Subcutaneous adipose tissue (tissue), 4 donors: ENCODE data around the gene CCDC88C. TPM values are rescaled to one million over a fixed set of nuclear protein-coding genes. Genes with fewer than 3 reads are reported as not detected.

Experiments
- total RNA-seq, 4 donors: library from RNA; depleted of rRNA; stranded (reverse); fragments of >200 nt; gene quantifications; one replicate each; pipeline ENCODE4 v1.1.0, GENCODE V29; 2016
- TF ChIP-seq, protein P1 (sequence below): fragments of 450-650 bp; IDR thresholded peaks from one replicate; pipeline ENCODE4 v1.5.1; 2016; ENCODE audit warnings: low read depth, mild to moderate bottlenecking, control low read depth, antibody characterized with exemption, moderate library complexity

Gene CCDC88C
- total RNA-seq, 4 donors from 2014 or later: 7.3 to 16.2 (median 8.8) TPM

DNA sequence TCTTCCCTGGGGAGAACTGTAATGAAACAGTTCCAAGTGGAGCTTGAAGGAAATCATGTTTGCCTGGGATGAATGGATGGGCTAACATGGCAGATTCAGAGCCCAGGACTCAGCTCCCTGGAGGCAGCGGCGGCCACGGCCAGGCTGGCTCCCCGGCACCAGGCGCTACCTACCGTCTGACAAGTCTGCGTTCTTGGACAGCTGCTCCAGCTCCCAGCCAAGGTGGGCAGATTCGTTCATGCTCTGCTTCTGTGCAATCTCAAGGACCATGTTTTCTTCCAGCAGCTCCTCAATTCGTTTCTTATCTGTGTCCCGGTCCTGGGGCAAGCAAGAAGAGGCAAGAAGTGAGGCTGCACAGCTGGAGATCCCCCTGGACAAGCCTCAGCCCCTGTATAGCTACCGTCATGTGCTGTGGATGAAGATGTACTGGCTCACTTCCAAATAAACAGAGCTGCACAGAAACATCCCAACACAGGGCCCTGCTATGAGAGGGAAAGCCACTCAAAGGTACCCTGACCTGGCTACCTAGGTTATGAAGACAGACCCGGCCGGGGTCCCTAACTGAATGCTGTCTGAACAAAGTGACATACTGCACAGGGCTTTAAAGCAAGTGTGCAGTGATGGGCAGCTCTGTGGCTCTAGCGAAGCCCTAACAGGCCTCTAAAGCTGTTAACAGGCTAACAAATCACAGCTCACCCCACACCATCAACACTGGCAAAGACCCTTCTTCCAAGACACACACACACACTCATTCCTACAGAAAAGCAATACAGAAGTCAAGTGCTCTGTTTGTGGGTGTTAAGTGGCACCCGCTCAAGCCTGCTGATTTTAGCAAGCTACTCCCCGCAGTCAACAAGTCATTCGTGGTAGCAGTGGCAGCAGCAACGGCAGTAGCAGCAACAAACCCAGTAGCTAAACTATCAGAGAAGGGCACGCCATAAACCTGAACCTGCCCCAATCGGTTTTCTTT lies 92.7 kb downstream of the CCDC88C start:
- TF ChIP-seq, protein P1, sequence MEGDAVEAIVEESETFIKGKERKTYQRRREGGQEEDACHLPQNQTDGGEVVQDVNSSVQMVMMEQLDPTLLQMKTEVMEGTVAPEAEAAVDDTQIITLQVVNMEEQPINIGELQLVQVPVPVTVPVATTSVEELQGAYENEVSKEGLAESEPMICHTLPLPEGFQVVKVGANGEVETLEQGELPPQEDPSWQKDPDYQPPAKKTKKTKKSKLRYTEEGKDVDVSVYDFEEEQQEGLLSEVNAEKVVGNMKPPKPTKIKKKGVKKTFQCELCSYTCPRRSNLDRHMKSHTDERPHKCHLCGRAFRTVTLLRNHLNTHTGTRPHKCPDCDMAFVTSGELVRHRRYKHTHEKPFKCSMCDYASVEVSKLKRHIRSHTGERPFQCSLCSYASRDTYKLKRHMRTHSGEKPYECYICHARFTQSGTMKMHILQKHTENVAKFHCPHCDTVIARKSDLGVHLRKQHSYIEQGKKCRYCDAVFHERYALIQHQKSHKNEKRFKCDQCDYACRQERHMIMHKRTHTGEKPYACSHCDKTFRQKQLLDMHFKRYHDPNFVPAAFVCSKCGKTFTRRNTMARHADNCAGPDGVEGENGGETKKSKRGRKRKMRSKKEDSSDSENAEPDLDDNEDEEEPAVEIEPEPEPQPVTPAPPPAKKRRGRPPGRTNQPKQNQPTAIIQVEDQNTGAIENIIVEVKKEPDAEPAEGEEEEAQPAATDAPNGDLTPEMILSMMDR: no peak

DNA sequence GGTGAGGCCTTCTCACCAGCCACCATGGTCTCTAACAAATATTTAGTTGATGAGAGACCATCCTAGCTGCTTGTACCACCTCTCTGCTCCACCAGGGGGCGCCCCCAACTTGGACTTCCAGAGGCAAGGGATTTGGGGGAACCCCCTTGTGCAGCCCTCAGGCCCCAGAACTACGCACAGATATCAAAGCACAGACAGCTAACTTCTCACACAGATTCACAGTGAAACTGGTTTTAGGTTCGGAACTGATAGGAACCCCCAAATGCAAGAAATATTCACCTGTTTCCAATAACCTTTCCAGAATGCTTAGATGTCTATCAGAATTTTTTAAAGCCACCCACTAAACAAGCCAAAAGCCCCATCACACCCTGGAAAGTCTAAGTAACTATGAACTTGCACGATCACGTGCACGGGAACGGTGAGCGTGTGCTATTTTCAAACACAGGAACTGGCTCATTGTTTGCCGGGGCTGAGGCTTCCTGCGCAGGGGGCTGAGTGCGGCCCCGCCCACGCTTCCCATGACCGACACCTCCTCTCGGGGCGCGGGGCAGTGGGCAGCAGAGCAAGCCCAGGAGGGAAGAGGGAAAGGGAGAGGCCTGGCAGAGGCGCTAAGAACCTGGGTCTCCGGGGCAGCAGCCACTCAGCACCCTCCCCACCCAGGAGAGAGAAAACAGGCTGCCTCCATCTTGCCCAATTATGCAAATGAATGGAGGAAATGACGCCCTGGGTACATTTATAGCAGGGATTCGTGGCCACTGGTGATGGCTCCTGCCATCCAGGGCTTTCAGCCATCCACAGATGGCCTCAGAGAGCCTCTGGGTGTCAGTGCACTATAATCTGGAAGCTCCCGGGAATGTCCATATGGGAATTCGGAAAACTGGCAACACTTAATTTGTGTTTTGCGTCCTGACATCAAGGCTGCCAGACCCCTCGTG lies 93.7 kb downstream of the CCDC88C start:
- TF ChIP-seq, protein P1: no peak

DNA sequence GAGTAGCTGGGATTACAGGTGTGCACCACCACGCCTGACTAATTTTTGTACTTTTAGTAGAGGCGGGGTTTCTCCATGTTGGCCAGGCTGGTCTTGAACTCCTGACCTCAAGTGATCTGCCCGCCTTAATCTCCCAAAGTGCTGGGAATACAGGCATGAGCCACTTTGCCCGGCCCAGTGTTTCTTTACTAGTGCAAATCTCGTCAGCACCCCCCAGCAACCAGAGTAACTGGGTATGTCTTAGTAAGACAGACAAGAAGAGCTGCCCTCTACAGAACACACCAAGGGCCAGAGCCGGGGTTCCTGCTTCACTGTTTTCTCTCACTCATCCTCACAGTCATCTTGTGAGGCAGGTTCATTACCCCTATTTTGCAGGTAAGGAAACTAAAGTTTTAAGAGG lies 94.6 kb downstream of the CCDC88C start:
- TF ChIP-seq, protein P1: no peak

DNA sequence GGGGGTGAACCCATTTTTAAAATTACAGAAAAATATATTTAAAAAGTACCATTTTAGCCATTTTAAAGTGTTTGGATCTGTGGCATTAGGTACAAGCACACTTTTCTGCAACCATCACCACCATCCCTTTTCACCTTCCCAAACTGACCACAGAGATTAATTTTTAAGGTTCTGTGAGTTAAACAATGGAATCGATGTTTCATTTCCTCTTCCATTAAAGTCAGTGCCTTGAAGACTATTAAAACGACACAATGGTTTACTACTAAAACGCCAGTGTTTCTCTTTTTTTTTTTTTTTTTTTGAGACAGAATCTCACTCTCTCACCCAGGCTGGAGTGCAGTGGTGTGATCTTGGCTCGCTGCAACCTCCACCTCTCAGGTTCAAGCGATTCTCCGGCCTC lies 95.0 kb downstream of the CCDC88C start:
- TF ChIP-seq, protein P1: no peak

DNA sequence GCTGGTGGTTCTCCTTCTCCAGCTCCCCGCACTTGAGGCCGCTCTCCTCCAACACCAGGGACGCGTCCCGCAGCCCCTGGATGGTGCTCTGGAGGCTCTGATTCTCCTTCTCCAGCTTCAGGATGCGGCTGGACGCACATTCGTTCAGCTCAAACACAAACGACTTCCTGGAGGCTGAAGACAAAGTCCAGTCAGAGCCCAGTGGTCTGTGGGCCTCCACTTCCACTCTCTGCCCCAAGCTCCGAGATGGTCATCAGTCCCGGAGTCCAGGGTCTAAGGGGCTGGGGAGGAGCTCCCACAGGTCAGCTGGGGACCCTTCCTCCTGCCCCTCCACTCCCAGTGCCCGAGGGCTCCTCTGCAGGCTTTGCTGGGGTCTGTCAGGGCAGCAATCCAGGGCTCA lies 96.5 kb downstream of the CCDC88C start:
- TF ChIP-seq, protein P1: no peak

DNA sequence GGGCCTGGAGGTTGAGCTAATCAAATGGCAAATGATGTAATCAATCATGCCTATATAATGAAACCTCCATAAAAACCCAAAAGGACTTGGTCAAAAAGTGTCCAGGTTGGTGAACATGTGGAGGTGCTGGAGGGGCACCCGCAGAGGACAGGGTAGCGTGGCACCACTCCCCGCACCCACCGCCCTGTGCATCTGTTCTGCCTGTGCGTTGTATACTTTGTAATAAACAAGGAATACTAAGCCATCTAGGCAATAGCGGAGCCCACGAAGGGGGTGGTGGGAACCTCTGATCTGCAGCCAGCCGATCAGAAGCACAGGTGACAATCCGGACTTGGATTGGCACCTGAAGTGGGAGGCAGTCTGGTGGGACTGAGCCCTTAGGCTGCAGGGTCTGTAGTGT lies 97.4 kb downstream of the CCDC88C start:
- TF ChIP-seq, protein P1: no peak

DNA sequence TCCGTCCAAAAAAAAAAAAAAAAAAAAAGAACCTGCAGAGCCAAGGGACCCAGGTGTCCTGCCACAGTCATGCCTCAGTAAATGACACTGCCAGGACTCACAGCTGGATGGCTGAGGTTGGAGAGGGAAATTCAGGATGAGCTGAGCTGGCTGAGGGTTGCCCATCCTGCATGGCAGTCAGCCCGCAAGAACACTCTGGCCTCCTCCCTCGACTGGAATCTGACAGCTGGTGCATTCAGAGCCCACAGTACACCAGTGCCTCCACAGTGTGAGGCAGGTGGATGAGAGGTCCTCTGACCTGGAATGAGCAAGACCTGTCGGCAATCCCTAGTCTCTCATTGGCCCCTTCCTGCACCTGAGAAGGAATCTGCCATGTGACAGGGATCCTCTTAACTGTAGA lies 98.7 kb downstream of the CCDC88C start:
- TF ChIP-seq, protein P1: no peak
